ENCODE data around the gene FAM110C.

DNA sequence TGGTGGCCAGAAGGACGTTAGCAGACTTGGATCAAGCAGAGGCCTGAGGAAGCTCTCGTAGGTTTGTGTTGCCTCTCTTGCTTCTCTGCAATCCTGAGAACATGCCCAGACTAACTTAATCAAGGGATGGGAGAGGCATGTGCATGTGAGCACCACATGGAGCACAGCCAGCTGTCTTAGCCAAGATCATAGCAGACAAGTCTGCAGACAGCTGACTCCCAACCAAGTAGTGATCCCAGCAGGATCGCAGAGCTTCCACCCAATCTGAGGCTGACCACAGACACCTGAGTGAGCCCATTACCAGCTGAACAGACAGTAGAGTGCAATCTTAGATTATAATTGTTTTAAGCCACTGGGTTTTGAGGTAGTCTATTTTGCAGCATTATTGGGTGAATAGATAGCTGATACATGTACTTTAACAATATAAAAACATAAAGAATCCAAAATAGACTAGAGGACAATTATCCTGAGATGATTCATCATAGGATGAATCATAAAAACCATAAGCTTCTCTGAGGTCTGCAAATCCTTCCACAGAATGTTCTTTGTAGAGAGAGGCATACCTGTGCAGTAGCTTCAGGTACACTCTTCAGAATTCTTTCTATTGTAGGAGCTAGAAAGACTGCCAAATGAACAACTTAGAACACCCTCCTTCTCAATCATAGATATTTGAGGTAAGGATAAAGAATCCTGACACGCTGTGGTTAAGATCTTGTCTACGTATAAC, 25.2 kb upstream of the FAM110C start:
- TF ChIP-seq, protein P1, sequence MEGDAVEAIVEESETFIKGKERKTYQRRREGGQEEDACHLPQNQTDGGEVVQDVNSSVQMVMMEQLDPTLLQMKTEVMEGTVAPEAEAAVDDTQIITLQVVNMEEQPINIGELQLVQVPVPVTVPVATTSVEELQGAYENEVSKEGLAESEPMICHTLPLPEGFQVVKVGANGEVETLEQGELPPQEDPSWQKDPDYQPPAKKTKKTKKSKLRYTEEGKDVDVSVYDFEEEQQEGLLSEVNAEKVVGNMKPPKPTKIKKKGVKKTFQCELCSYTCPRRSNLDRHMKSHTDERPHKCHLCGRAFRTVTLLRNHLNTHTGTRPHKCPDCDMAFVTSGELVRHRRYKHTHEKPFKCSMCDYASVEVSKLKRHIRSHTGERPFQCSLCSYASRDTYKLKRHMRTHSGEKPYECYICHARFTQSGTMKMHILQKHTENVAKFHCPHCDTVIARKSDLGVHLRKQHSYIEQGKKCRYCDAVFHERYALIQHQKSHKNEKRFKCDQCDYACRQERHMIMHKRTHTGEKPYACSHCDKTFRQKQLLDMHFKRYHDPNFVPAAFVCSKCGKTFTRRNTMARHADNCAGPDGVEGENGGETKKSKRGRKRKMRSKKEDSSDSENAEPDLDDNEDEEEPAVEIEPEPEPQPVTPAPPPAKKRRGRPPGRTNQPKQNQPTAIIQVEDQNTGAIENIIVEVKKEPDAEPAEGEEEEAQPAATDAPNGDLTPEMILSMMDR (tag by site-specific recombination; IDR thresholded peaks at IDR 0.05) = no peak
- TF ChIP-seq ZNF2 (tag by site-specific recombination; IDR thresholded peaks at IDR 0.05) (no peak), HOXA7 (CRISPR knock-in tag; IDR thresholded peaks at IDR 0.05; ENCODE audit: borderline replicate concordance) (no peak), ZNF24 (tag by site-specific recombination; IDR thresholded peaks at IDR 0.05) (no peak), ZNF561 (tag by site-specific recombination; IDR thresholded peaks at IDR 0.05; ENCODE audit: borderline replicate concordance) (no peak), ZBTB7A (tag by site-specific recombination; IDR thresholded peaks at IDR 0.05; ENCODE audit: low read depth) (no peak), ZNF239 (tag by site-specific recombination; IDR thresholded peaks at IDR 0.05) (no peak), ZNF423 (tag by site-specific recombination; IDR thresholded peaks at IDR 0.05) (no peak), ZBTB48 (tag by site-specific recombination; IDR thresholded peaks at IDR 0.05) (no peak)
- TF ChIP-seq, protein P2, sequence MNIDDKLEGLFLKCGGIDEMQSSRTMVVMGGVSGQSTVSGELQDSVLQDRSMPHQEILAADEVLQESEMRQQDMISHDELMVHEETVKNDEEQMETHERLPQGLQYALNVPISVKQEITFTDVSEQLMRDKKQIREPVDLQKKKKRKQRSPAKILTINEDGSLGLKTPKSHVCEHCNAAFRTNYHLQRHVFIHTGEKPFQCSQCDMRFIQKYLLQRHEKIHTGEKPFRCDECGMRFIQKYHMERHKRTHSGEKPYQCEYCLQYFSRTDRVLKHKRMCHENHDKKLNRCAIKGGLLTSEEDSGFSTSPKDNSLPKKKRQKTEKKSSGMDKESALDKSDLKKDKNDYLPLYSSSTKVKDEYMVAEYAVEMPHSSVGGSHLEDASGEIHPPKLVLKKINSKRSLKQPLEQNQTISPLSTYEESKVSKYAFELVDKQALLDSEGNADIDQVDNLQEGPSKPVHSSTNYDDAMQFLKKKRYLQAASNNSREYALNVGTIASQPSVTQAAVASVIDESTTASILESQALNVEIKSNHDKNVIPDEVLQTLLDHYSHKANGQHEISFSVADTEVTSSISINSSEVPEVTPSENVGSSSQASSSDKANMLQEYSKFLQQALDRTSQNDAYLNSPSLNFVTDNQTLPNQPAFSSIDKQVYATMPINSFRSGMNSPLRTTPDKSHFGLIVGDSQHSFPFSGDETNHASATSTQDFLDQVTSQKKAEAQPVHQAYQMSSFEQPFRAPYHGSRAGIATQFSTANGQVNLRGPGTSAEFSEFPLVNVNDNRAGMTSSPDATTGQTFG (tag by site-specific recombination; IDR thresholded peaks at IDR 0.05; ENCODE audit: borderline replicate concordance) = no peak
- TF ChIP-seq, protein P3, sequence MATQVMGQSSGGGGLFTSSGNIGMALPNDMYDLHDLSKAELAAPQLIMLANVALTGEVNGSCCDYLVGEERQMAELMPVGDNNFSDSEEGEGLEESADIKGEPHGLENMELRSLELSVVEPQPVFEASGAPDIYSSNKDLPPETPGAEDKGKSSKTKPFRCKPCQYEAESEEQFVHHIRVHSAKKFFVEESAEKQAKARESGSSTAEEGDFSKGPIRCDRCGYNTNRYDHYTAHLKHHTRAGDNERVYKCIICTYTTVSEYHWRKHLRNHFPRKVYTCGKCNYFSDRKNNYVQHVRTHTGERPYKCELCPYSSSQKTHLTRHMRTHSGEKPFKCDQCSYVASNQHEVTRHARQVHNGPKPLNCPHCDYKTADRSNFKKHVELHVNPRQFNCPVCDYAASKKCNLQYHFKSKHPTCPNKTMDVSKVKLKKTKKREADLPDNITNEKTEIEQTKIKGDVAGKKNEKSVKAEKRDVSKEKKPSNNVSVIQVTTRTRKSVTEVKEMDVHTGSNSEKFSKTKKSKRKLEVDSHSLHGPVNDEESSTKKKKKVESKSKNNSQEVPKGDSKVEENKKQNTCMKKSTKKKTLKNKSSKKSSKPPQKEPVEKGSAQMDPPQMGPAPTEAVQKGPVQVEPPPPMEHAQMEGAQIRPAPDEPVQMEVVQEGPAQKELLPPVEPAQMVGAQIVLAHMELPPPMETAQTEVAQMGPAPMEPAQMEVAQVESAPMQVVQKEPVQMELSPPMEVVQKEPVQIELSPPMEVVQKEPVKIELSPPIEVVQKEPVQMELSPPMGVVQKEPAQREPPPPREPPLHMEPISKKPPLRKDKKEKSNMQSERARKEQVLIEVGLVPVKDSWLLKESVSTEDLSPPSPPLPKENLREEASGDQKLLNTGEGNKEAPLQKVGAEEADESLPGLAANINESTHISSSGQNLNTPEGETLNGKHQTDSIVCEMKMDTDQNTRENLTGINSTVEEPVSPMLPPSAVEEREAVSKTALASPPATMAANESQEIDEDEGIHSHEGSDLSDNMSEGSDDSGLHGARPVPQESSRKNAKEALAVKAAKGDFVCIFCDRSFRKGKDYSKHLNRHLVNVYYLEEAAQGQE (tag by site-specific recombination; IDR thresholded peaks at IDR 0.05) = no peak
- TF ChIP-seq, protein P4, sequence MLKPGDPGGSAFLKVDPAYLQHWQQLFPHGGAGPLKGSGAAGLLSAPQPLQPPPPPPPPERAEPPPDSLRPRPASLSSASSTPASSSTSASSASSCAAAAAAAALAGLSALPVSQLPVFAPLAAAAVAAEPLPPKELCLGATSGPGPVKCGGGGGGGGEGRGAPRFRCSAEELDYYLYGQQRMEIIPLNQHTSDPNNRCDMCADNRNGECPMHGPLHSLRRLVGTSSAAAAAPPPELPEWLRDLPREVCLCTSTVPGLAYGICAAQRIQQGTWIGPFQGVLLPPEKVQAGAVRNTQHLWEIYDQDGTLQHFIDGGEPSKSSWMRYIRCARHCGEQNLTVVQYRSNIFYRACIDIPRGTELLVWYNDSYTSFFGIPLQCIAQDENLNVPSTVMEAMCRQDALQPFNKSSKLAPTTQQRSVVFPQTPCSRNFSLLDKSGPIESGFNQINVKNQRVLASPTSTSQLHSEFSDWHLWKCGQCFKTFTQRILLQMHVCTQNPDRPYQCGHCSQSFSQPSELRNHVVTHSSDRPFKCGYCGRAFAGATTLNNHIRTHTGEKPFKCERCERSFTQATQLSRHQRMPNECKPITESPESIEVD (tag by site-specific recombination; IDR thresholded peaks at IDR 0.05) = no peak
